Esophagus (tissue), 2 donors: ENCODE data around the gene KRTAP10-12. TPM values are rescaled to one million over a fixed set of nuclear protein-coding genes. Genes with fewer than 3 reads are reported as not detected.

Experiments used
- H3K27ac ChIP-seq, 2 donors: one replicate each; pipeline ENCODE4 v1.5.1; 2013; ENCODE audit warnings: low read depth in 2 of 2, mild to moderate bottlenecking in 2 of 2, inconsistent platforms in 1 of 2, low read length in 1 of 2, moderate library complexity in 1 of 2
- H3K27me3 ChIP-seq, 2 donors: one replicate each; pipeline ENCODE4 v1.6.1; 2013; ENCODE audit warnings: low read length in 2 of 2, control low read depth in 1 of 2, mild to moderate bottlenecking in 1 of 2; ENCODE audit not compliant: insufficient read depth in 2 of 2, control insufficient read depth in 1 of 2
- H3K36me3 ChIP-seq, 2 donors: one replicate each; pipeline ENCODE4 v1.6.1; 2013; ENCODE audit warnings: low read length in 1 of 2; ENCODE audit not compliant: control insufficient read depth in 2 of 2, insufficient read depth in 2 of 2
- H3K4me1 ChIP-seq, 2 donors: one replicate each; pipeline ENCODE4 v1.6.1; 2013; ENCODE audit warnings: low read length in 1 of 2; ENCODE audit not compliant: control insufficient read depth in 2 of 2, insufficient read depth in 2 of 2
- H3K4me3 ChIP-seq, 2 donors: one replicate each; pipeline ENCODE4 v1.5.1; 2013; ENCODE audit warnings: low read length in 2 of 2, mild to moderate bottlenecking in 2 of 2, low read depth in 1 of 2, moderate library complexity in 1 of 2
- H3K9me3 ChIP-seq, 2 donors: one replicate each; pipeline ENCODE4 v1.6.1; 2013; ENCODE audit warnings: mild to moderate bottlenecking in 2 of 2, low read depth in 1 of 2, low read length in 1 of 2, moderate library complexity in 1 of 2; ENCODE audit not compliant: control insufficient read depth in 2 of 2, insufficient read depth in 1 of 2
- WGBS, 2 donors: extraction: QIAGEN DNeasy Blood & Tissue Kit; methylation state at CpG; one replicate each; pipeline ENCODE4 v1.1.7; 2013; 5-methylcytosine and 5-hydroxymethylcytosine counted together
- polyA plus RNA-seq, 2 donors: library from polyadenylated mRNA; stranded (reverse); fragments of 200-250 nt; gene quantifications; one replicate each; pipeline ENCODE4 v1.2.3, GENCODE V29; 2013
- donor health status: healthy with polysubstance abuse.
- donor health status: Bipolar disorder and iron deficiency.

Gene KRTAP10-12
- polyA plus RNA-seq, 2 donors, result not detected

DNA sequence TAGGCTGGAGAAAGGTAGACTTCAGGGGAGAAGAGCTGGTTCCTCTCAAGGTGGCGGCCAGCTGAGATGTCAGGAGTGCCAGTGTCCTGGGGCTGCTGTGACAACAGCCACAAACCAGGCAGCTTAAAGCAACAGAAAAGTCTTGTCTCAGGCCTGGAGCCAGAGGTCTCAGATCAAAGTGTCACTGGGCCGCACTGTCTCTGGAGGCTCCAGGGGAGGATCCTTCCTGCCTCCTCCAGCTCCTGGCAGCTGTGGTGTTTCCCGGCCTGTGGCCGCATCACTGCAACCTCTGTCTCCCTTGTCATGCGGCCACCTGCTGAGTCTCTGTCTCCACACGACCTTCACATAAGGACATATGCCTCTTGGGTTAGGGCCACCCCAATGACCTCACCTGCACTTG is 38.8 kb downstream of the KRTAP10-12 start:
- Histone ChIP-seq H3K4me3 (no peak overlapping the region), H3K4me1 (no peaks in the 10 kb centered on the region), H3K9me3 (peaks cover 5 to 25% of the 10 kb centered on the region in 2 donors), H3K27ac (no peak overlapping the region), H3K27me3 (no peaks in the 10 kb centered on the region), H3K36me3 (no peaks in the 10 kb centered on the region)
- WGBS, 2 donors, result 82 to 85% methylated on average over 6 of the region's 6 CpGs

DNA sequence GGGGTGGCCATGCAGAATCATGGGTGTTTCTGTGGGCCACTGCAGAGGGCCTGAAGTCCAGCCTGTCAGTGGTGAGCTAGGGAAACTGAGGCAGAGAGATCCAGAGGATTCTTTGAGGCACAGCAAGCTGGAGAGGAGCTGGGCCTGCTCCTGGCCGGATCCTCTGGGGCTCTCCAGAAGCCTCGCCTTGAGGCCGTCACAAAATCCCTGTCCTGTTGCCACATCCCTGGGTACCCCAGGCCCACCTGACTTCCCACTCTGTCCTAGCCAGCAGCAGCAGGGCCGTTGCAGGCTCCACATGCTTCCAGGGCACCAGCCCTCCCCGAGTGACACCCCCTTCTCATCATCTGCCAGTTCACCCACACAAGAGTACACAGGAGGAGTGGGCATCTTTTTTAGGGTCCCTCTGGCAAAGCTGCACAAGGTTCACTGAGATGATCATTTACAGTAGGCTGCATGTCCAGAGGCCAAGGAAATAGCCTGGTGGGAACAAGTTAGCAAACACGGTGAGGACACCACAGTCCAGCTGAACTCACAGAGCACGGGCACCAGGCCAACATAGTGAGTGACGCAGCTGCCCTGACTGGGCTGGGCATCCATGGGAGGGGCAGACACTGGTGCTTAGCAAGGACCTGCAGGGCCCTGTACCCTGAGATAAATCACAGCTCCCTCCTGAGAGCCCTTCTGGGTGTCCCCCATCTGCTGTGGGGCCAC is 39.5 kb downstream of the KRTAP10-12 start:
- Histone ChIP-seq H3K4me3 (no peak overlapping the region), H3K4me1 (no peaks in the 10 kb centered on the region), H3K9me3 (peaks cover 5 to 25% of the 10 kb centered on the region in 2 donors), H3K36me3 (no peaks in the 10 kb centered on the region), H3K27me3 (no peaks in the 10 kb centered on the region), H3K27ac (no peak overlapping the region)
- WGBS, 2 donors, result 76 to 89% methylated on average over 8 of the region's 8 CpGs

DNA sequence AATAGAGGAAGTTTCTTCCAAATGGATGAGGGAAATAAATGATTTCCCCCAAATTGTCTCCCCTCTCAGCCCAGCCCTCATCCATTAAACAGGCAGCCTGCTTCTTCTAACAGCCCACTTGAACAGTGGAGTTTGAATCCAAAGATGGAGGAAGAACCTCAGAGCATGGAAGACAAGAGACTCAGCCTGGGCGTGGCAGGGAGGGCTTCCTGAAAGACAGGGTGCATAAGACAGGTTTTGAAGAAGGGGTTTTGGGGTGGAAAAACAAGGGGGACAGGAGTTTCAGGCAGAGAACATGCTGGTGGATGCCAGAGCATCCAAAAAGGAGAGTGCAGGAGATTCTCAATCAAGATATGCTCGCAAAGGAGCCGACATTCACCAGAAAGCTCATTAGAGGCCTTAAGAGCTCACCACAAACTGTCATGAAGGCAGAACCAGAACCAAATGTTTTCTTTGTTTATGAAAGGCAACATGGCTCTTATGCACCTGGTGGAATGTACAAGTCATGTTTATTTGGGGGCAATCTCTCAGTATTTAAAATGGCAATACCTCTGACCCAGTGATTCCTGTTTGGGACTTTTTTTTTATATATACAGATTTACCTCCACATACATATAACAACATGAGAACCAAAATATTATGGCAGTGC is 40.9 kb downstream of the KRTAP10-12 start:
- Histone ChIP-seq H3K27ac (no peak overlapping the region), H3K9me3 (peaks cover 5 to 25% of the 10 kb centered on the region in 2 donors), H3K27me3 (no peaks in the 10 kb centered on the region), H3K4me1 (no peaks in the 10 kb centered on the region), H3K36me3 (no peaks in the 10 kb centered on the region), H3K4me3 (no peak overlapping the region)
- WGBS, 2 donors, result 60 to 71% methylated on average over 3 of the region's 3 CpGs

DNA sequence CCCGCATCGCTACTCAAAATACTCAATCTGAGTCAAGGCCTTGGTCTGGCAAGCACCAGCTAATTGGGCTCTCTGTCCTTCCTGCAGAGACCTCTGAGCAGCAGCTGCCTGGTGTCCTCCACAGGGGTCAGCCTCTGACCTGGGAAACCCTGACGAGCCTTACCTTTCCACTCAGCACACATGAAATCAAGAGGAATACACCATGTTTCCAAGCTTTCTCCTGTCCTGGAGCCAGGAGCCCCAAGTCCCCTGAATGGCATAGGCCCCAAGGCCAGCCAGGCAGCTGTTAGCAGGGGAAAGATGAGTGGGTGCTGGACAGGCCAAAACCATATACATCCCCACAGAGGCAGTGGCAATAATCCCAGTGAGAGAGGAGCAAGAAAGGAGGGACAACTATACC is 41.6 kb downstream of the KRTAP10-12 start:
- Histone ChIP-seq H3K4me3 (no peak overlapping the region), H3K9me3 (peaks cover 5 to 25% of the 10 kb centered on the region in 2 donors), H3K4me1 (no peaks in the 10 kb centered on the region), H3K27me3 (no peaks in the 10 kb centered on the region), H3K36me3 (no peaks in the 10 kb centered on the region), H3K27ac (no peak overlapping the region)
- 79 to 97% methylated on average over 3 of the region's 3 CpGs for WGBS, 2 donors

DNA sequence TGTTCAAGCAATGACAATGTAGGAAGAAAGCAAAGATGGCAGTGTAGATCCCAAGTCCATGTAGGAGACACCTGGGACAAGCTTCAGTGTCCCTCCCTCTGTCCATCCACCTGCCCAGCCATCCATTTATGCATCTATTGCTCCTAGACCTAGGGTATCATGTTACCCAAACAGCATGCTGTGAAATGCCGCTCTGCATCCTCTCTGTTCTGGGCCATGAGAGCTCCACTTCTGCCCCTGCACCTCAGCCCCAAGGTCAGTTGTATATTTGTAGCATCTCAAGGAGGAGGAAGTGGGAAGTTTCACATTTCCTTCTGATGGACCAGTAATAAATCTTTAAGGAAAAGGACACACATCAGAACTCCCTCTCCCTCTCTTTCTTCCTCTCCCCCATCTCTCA is 42.3 kb downstream of the KRTAP10-12 start:
- H3K4me3 ChIP-seq, result no peak overlapping the region
- no peaks in the 10 kb centered on the region for H3K27me3 ChIP-seq
- 96 to 97% methylated on average over 1 of the region's 1 CpG for WGBS, 2 donors
- no peaks in the 10 kb centered on the region for H3K36me3 ChIP-seq
- H3K9me3 ChIP-seq, result peaks cover 5 to 25% of the 10 kb centered on the region in 2 donors
- no peaks in the 10 kb centered on the region for H3K4me1 ChIP-seq
- H3K27ac ChIP-seq, result no peak overlapping the region

DNA sequence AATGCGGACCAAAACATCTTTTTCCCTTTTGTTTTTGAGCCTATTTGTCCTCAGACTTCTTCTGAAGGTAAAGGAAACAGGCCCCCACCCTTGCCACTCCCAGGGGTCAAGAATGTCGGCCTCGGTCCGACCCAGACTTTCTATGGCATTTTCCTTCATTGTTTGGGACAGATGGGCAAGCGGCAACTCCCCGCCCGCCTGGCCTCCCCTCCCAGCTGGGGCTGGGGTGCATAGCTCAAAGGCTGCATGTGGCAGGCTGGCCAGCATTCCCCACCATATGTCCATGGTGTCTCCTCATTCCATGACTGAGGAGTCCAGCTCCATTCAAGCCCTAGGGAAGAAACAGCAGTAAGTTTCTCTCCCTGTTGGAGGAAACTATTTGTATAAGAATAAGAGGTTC is 43.8 kb downstream of the KRTAP10-12 start:
- no peaks in the 10 kb centered on the region for H3K27me3 ChIP-seq
- no peaks in the 10 kb centered on the region for H3K4me1 ChIP-seq
- no peak overlapping the region for H3K4me3 ChIP-seq
- WGBS, 2 donors, result 82 to 90% methylated on average over 7 of the region's 7 CpGs
- H3K9me3 ChIP-seq, result peaks cover 5 to 23% of the 10 kb centered on the region in 2 donors
- H3K27ac ChIP-seq, result no peak overlapping the region
- H3K36me3 ChIP-seq, result no peaks in the 10 kb centered on the region

DNA sequence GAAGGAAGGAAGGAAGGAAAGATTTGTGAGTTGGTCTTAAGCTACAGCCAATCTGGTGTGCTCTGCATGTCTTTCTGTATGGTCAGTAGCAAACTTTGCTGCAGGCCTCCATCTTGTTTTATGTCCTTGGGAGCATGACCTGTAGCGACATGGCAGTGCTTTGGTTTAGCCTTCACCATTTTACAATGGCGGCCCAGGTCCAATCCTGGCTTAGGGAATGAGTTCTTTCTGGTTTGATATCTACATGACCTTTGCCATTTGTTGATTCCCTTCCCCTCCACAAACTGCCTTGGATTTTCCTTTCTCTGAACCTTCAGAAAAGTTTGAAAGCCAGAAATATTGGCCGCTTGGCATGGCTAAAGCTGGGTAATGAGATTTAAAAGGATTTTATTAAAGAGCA is 44.9 kb downstream of the KRTAP10-12 start:
- H3K36me3 ChIP-seq, result no peaks in the 10 kb centered on the region
- H3K9me3 ChIP-seq, result peaks cover 2 to 13% of the 10 kb centered on the region in 2 donors
- no peaks in the 10 kb centered on the region for H3K27me3 ChIP-seq
- WGBS, 2 donors, result 94% methylated on average over 3 of the region's 3 CpGs
- H3K4me3 ChIP-seq, result no peak overlapping the region
- H3K27ac ChIP-seq, result no peak overlapping the region
- no peaks in the 10 kb centered on the region for H3K4me1 ChIP-seq

DNA sequence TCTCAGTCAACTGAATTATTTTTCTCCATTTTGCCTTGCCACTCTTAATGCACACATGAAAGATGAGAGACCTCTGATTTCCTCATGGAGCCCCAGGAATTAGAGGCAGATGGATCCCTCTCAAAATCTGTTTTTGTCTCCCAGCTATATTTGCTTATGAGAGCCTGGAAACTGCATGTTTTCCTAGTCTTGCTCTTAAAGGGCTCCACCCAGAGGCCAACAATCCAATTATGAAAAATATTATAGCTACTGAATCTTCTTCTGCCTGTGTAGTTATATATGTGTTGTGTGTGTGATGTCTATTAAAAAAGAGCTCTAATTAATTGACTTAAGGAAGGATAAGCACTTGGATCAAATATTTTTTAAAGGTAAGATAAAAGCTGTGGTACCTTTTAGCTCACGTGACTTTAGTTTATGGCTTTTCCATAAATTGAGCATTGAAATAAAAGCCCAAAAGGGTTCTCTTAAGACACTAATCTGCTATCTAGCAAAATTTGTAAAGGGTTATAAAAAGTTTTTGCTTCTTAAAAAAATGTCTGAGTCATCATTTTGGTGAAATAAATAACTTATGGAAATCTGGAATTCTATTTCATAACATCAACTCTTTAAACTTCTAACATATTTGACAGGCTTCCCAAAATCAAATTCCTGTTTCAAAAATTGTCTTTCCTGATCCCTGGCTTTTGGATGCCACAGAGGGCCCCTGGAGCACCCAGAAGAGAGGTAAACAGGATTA is 45.6 kb downstream of the KRTAP10-12 start:
- Histone ChIP-seq H3K9me3 (peaks cover 0 to 9% of the 10 kb centered on the region in 2 donors), H3K36me3 (no peaks in the 10 kb centered on the region), H3K27me3 (no peaks in the 10 kb centered on the region), H3K4me3 (no peak overlapping the region), H3K27ac (no peak overlapping the region), H3K4me1 (no peaks in the 10 kb centered on the region)
- 85 to 90% methylated on average over 1 of the region's 1 CpG for WGBS, 2 donors
